GM12873 (cell line): Measurements from ENCODE around the gene NEK10.

ENCODE experiments used
- CTCF ChIP-seq: IDR thresholded peaks from 2 replicates; pipeline ENCODE4 v1.5.1; 2012; ENCODE audit warnings: low read depth, mild to moderate bottlenecking, moderate library complexity, low read length, control low read depth; ENCODE audit not compliant: insufficient read depth; ENCODE audit errors: missing control alignments

The NEK10 gene

GRCh38 chr3:27114129-27114528 lies 255.1 kb downstream of the NEK10 start:
- no peak for TF ChIP-seq CTCF

- no peak for TF ChIP-seq CTCF
These were observed 259.2 kb downstream of the NEK10 start for GRCh38 chr3:27110020-27110419.

GRCh38 chr3:27108322-27108721 lies 260.9 kb downstream of the NEK10 start:
- TF ChIP-seq CTCF: no peak

GRCh38 chr3:27105904-27106303 lies 263.3 kb downstream of the NEK10 start:
- no peak for TF ChIP-seq CTCF

GRCh38 chr3:27097182-27097581 lies 272.0 kb downstream of the NEK10 start:
- TF ChIP-seq CTCF: no peak

- no peak for TF ChIP-seq CTCF
These were observed 273.5 kb downstream of the NEK10 start for GRCh38 chr3:27095553-27096222.

GRCh38 chr3:27094721-27095120 lies 274.5 kb downstream of the NEK10 start:
- no peak for TF ChIP-seq CTCF
